Fibroblast of skin of abdomen (primary cell): ENCODE measurements around the gene MIOX.
A peak's percentile ranks its signal among the peaks of the same experiment; 100 is the strongest.
"Not testable (repeated sequence)": the region's sequence is repeated elsewhere in the genome, so short reads cannot be mapped to it uniquely, and the experiment has no call there.

Experiments used
- DNase-seq: peaks from one replicate; pipeline ENCODE4 v3.0.0-alpha.2; 2013

Gene MIOX

GRCh38 chr22:50517495-50518260 is 31.0 kb downstream of the MIOX start:
- no peak for DNase-seq

- DNase-seq, result no peak
Measured at GRCh38 chr22:50518606-50519005, 31.9 kb downstream of the MIOX start.

- no peak for DNase-seq
Measured at GRCh38 chr22:50519151-50519550, 32.5 kb downstream of the MIOX start.

DNA sequence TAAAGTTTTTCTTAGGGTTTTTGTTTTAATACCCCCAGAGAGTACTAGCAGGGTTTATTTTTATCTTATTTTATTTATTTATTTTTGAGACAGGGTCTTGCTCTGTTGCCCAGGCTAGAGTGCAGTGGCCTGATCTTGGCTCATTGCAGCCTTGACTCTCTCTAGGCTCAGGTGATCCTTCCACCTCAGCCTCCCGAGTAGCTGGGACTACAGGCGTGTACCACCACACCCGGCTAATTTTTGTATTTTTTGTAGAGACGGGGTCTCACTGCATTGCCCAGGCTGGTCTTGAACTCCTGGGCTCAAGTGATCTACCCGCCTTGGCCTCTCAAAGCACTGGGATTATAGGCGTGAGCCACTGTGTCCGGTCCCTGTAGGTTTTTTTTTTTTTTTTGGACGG is 33.5 kb downstream of the MIOX start:
- DNase-seq, result not testable (repeated sequence)

GRCh38 chr22:50520826-50521453 is 34.3 kb downstream of the MIOX start:
- no peak for DNase-seq

DNA sequence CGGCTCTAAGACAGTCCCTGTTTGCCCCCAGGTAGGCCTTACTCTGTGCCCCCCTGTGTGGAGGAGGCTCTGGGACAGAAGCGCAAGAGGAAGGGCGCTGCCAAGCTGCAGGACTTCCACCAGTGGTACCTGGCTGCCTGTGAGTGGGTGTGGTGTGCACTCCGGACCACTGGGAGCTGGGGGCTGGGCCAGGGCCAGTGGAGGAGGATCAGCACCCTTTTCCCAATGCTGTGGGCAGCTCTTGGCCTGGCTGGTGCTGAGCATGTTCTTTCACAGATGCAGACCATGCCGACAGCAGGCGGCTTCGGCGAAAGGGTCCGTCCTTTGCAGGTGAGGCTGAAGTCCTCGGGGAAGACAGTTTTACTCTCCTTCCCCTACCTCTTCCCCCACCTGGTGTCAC is 35.1 kb downstream of the MIOX start:
- no peak for DNase-seq

DNA sequence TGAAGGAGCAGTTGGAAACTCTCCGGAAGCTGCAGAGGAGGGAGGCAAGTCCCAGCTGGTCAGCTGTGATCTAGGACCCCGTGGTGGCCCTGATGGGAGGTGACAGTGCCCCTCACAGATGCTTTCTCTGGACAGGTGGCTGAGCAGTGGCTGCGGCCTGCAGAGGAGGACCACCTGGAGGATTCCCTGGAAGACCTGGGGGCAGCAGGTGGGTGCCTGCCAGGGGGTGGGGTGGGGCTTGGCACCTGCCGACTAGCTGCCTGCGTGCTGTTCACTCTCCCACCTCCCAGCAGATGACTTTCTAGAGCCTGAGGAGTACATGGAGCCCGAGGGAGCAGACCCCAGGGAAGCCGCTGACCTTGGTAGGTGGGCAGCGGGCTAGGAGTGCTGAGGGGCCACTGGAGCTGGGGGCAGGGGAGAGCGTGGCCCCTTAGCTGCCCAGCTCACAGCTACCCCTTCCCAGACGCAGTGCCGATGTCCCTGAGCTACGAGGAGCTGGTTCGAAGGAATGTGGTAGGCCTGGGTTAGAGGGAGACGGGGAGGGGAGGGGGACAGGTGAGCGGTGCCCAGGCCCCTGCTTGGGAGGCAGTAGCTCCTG is 35.6 kb downstream of the MIOX start:
- DNase-seq, result no peak

DNA sequence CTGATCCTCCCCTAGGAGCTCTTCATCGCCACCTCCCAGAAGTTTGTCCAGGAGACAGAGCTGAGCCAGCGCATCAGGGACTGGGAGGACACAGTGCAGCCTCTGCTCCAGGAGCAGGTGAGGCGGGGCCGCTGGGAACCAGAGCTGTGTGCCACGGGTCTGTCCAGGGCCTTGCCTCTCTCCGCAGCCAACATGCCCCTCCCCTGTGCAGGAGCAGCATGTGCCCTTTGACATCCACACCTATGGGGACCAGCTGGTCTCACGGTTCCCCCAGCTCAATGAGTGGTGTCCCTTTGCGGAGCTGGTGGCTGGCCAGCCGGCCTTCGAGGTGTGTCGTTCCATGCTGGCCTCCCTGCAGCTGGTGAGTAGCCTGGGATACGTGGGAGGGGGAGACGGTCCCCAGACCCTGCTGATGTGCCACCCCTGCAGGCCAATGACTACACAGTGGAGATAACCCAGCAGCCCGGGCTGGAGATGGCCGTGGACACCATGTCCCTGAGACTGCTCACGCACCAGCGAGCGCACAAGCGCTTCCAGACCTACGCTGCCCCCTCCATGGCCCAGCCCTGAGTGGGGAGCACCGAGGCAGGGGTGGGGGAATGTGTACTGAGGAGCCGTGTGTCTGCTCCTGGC is 36.3 kb downstream of the MIOX start:
- no peak for DNase-seq

DNA sequence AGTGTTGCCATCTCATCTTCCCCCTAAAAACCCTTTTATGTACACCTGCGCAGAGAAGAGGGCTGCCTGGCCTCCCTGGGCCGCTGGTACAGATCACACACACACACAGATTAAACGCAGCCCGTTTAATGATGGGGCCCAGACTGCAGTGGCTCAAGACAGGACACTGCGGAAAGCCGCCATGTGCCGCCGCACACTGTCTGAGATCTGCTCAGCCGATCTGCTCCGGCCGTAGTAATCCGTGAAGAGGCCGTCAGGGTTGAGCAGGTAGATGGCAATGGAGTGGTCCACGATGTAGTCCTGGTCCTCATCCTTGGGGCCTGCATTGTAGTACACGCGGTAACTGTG is 36.8 kb downstream of the MIOX start:
- no peak for DNase-seq

GRCh38 chr22:50523806-50524675 is 37.4 kb downstream of the MIOX start:
- no peak for DNase-seq

- DNase-seq, result no peak
Measured at GRCh38 chr22:50524676-50525103, 38.0 kb downstream of the MIOX start.

DNA sequence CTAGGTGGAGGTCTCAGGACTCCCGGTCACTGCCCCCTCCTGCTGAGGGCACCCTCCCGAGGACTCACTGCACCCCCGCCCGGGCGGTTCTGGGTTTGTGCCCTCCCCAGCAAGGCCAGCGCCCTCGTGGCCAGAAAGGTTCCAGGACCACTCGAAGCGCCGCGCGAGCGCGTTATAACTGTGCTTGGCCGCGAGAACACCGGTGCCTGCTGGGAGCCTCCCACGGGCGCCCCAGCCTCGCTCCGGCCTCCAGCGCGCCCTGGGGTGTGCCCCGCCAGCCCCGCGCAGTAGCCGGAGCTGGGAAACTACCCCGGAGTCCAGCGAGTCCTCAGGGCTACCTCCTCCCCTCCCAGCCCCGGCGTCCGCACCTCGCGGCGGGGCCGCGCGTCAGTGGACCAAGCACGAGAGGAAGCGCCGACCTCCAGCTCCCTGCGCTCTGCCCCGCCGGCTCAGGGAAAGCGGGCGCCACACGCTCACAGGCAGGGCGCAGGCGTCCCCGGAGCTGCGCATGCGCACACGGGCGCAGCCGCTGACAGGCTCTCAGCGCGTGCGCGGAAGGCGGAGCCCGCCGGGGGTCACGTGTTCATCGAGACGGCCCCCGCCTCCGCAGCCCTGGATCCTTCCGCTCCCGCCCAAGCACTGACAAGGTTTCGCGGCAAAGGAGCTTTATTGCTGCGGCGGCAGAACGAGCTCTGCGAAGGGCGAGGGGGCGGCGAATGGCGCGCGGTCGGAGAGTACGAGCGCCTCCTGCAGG is 38.6 kb downstream of the MIOX start, which contains the start of gene SCO2:
SCO2 (minus strand) TSS at position 495 of the 754 bp plus-strand sequence. CDS start 1,187 bp downstream, outside the sequence.
- peak; percentile 98 for DNase-seq

GRCh38 chr22:50525858-50526107 is 39.1 kb downstream of the MIOX start:
- DNase-seq, result no peak

DNA sequence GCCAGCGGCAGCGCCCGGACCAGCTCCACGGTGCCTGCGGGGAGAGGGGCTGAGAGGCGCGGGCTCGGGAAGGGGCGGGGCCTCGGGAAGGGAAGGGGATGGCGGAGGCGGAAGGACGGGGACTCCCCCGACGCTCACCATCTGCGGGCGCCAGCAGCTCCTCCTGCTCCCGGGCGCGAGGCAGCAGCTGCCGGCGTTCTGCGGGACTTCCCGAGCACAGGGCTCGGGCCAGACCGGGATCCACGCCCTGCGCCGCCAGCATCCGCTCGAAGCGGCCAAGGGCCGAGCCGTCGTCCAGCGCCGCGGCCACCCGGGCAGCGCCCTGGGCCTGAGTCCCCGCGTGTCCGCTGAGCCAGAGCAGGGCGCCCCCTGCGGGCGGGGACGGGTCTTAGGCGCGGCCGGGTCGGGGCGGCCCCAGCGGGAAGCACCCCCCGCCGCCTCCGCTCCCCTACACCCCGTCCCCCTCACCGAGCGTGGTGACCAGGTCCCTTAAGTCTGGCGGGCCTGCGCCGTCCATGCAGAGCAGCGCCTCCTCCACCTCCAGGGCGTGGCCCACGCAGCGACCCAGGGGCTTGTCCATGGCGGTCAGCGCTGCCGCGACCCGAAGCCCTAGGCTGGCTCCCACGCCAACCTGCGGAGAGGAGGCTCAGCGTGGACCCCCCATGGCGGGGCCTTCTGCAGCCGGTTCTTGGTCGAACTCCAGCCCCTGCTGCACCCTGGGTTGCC is 39.6 kb downstream of the MIOX start:
- DNase-seq, result peak; percentile 81

- DNase-seq, result no peak
Measured at GRCh38 chr22:50526834-50527801, 40.5 kb downstream of the MIOX start.

GRCh38 chr22:50527921-50528681 is 41.4 kb downstream of the MIOX start:
- DNase-seq, result no peak

- DNase-seq, result no peak
Measured at GRCh38 chr22:50528682-50529415, 42.2 kb downstream of the MIOX start.

DNA sequence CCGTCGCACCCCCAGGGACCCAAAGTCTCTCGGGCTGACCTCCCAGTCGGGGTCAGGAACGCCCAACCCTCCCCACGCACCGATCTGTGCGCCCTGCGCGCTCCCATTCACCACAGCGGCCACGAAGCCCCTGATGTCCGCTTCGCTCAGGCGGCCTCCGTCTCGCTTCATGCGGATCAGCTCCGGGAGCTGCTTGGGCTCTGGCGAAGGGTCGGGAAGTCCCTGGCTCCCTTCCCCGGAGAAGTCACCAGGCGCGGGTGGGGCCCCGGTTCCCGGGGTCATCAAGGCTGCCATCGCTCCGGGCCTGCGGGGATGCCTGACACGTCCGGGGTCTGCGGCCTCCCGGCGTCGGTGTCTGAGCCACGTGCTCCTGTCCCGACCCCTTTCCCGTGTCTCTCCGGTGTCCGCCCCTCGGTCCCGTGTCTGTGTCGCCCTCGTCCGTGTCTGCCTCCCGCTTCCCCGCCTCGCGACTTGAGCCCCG is 42.8 kb downstream of the MIOX start:
- DNase-seq, result no peak
